Sigmoid colon (tissue), 4 donors: ENCODE results near the gene PTCD1.

Experiments
- EP300 ChIP-seq, 4 donors: sonication (generic); formaldehyde crosslinking; IDR thresholded peaks; one replicate each; pipeline ENCODE4 v1.6.1; 2017; ENCODE audit warnings: antibody characterized with exemption in 4 of 4
- POLR2A ChIP-seq, 2 donors: fragments of 450-650 bp; IDR thresholded peaks; one replicate each; pipeline ENCODE4 v1.6.1; 2016; ENCODE audit warnings: antibody characterized with exemption in 2 of 2, mild to moderate bottlenecking in 2 of 2, moderate library complexity in 2 of 2
- TF ChIP-seq, protein P1 (sequence below), 4 experiments: fragments of 450-650 bp in 3 of 4; fragments of 200-600 bp in 1 of 4; IDR thresholded peaks; one replicate each; pipeline ENCODE4 v1.5.1; 2016 to 2019; ENCODE audit warnings: antibody characterized with exemption in 4 of 4, mild to moderate bottlenecking in 3 of 4, moderate library complexity in 2 of 4

GRCh38 chr7:99368750-99369389, 69.7 kb downstream of the PTCD1 start:
- TF ChIP-seq, protein P1, sequence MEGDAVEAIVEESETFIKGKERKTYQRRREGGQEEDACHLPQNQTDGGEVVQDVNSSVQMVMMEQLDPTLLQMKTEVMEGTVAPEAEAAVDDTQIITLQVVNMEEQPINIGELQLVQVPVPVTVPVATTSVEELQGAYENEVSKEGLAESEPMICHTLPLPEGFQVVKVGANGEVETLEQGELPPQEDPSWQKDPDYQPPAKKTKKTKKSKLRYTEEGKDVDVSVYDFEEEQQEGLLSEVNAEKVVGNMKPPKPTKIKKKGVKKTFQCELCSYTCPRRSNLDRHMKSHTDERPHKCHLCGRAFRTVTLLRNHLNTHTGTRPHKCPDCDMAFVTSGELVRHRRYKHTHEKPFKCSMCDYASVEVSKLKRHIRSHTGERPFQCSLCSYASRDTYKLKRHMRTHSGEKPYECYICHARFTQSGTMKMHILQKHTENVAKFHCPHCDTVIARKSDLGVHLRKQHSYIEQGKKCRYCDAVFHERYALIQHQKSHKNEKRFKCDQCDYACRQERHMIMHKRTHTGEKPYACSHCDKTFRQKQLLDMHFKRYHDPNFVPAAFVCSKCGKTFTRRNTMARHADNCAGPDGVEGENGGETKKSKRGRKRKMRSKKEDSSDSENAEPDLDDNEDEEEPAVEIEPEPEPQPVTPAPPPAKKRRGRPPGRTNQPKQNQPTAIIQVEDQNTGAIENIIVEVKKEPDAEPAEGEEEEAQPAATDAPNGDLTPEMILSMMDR (IDR thresholded peaks at IDR 0.05) = no peak
- TF ChIP-seq POLR2A (IDR thresholded peaks at IDR 0.05) (no peak), EP300 (IDR thresholded peaks at IDR 0.05) (no peak)
